HUES6 (cell line): ENCODE results near the gene POLR1G.

Experiments used
- H3K27ac ChIP-seq: 2 replicates; pipeline ENCODE4 v1.7.0; 2013; ENCODE audit warnings: low read depth, mild to moderate bottlenecking, low read length, inconsistent platforms
- H3K27me3 ChIP-seq: 2 replicates; pipeline ENCODE4 v1.6.1; 2013; ENCODE audit warnings: low read length; ENCODE audit not compliant: control insufficient read depth, insufficient read depth
- H3K36me3 ChIP-seq: 2 replicates; pipeline ENCODE4 v1.6.1; 2013; ENCODE audit warnings: low read length; ENCODE audit not compliant: control insufficient read depth, insufficient read depth
- H3K4me1 ChIP-seq: 2 replicates; pipeline ENCODE4 v1.6.1; 2013; ENCODE audit warnings: low read length; ENCODE audit not compliant: control insufficient read depth, insufficient read depth
- H3K4me3 ChIP-seq: 2 replicates; pipeline ENCODE4 v1.5.1; 2013; ENCODE audit warnings: low read depth, low read length
- H3K9ac ChIP-seq: one replicate; pipeline ENCODE4 v1.6.1; 2013; ENCODE audit warnings: mild to moderate bottlenecking, low read length
- H3K9me3 ChIP-seq: 2 replicates; pipeline ENCODE4 v1.6.1; 2013; ENCODE audit warnings: low read depth, low read length; ENCODE audit not compliant: control insufficient read depth, insufficient read depth

Gene POLR1G

DNA sequence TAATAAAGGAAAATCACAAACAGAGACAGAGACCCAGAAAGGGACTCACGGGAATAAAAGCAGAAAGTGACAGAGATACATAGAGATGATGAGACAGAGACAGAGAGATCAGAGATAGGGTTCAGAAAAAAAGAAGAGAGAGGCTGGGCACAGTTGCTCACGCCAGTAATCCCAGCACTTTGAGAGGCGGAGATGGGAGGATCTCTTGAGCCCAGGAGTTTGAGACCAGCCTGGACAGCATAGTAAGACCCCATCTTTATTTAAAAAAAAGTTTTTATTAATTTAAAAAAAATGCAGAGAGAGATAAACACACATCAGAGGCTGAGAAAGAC is 41.9 kb downstream of the POLR1G start:
- Histone ChIP-seq H3K9ac (no peak overlapping the region), H3K27me3 (peaks cover 16% of the 10 kb centered on the region), H3K4me3 (no peak overlapping the region), H3K4me1 (peaks cover 15% of the 10 kb centered on the region; the same call in 1 of the 2 replicates), H3K9me3 (no peaks in the 10 kb centered on the region), H3K36me3 (no peaks in the 10 kb centered on the region), H3K27ac (no peak overlapping the region)

DNA sequence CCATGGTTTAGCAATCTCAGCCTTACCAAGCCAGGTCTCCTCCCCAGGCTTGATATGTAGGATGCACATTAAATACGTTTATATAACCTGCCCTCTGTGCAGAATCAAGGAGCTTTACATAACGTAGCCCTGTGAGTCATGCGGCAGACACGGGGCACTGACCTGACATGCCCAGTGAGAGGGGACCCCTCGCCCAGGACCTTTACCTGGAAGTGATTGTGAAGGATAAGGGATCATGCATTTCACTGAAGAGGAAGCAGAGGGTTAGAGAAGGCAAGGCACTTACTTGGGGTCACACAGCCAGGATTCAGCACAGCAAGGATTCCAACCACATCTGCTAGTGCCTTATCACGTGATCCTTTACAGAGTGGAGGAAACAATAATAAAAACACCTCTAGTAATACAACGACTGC is 42.4 kb downstream of the POLR1G start:
- H3K36me3 ChIP-seq: no peaks in the 10 kb centered on the region
- H3K4me1 ChIP-seq: peaks cover 15% of the 10 kb centered on the region; the same call in 1 of the 2 replicates
- H3K9ac ChIP-seq: no peak overlapping the region
- no peak overlapping the region for H3K4me3 ChIP-seq
- H3K27me3 ChIP-seq: peaks cover 16% of the 10 kb centered on the region
- no peaks in the 10 kb centered on the region for H3K9me3 ChIP-seq
- H3K27ac ChIP-seq: no peak overlapping the region

- H3K9ac ChIP-seq: peak overlapping the region; percentile 66
- H3K27me3 ChIP-seq: peaks cover 16% of the 10 kb centered on the region
- peak overlapping the region; percentile 70 for H3K4me3 ChIP-seq
- peak overlapping the region; percentile 59; the same call in 1 of the 2 replicates for H3K27ac ChIP-seq
- no peaks in the 10 kb centered on the region for H3K9me3 ChIP-seq
- H3K4me1 ChIP-seq: peaks cover 9% of the 10 kb centered on the region; the same call in 1 of the 2 replicates
- no peaks in the 10 kb centered on the region for H3K36me3 ChIP-seq
Observed at GRCh38 chr19:45450012-45450333, 43.5 kb downstream of the POLR1G start.

DNA sequence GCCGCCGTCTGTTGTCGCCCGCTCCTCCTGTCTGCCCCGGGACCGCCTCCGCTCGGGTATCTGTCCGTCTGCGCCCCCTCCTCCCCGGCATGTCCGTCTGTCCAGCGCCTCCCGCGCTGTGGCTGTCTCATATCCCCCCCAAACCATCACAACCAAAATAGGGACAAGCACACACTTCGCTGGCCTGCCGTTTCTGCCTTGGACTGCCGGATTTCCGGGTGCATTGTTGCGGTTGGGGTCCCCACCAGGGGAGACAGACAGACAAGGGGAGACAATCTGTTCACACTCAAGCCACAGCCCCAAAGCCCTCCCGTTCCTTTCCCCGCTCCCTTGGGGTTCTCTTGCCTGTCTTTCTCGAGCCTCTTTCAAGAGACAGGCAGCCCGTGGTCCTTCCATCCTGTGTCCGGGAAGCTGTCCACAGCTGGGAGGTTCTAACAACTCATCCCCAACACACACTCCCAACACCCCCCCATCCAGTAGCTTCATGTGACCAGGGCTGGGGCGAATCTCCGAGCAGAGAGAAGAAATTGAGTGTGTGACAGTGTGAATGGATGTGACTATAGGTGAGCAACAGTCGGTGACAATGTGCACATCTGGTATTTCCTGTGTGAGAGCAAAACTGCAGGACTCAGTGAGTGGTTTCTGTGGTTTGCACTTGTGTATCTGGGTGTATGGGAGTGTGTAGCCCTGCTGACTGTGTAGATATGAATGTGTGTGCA is 44.8 kb downstream of the POLR1G start:
- Histone ChIP-seq H3K27ac (no peak overlapping the region; the same call in 1 of the 2 replicates), H3K36me3 (no peaks in the 10 kb centered on the region), H3K4me3 (peak overlapping the region; percentile 52), H3K27me3 (peaks cover 16% of the 10 kb centered on the region), H3K4me1 (peaks cover 19% of the 10 kb centered on the region; the same call in 1 of the 2 replicates), H3K9me3 (no peaks in the 10 kb centered on the region), H3K9ac (peak overlapping the region; percentile 58)

DNA sequence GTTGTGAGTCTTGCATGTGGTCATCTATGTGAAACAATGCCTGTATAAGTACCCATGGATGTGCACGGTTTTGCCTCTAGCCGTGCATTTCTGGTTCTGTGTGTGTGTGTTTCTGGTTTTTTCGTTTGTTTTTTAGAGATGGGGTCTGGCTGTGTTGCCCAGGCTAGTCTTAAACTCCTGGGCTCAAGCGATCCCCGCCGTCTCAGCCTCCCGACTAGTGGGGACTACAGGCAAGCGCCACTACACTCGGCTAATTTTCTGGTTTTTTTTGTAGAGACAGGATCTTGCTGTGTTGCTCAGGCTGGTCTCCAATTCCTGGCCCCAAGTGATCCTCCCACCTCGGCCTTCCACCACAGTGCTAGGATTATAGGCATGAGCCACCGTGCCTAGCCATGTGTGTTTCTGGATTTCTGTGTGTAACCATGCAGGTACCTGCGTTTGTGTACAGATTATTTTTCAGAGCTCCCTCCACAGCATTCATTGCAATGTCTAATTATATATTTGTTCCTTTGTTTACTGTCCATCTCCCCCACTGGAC is 45.5 kb downstream of the POLR1G start:
- Histone ChIP-seq H3K9me3 (no peaks in the 10 kb centered on the region), H3K4me1 (peaks cover 21% of the 10 kb centered on the region; the same call in 1 of the 2 replicates), H3K4me3 (0 out of 2 replicates have a peak overlapping the region, but pooled peaks have one; percentile 52), H3K27ac (no peak overlapping the region), H3K36me3 (no peaks in the 10 kb centered on the region), H3K9ac (no peak overlapping the region), H3K27me3 (peaks cover 16% of the 10 kb centered on the region)

GRCh38 chr19:45455707-45456499 is 49.5 kb downstream of the POLR1G start:
- H3K4me1 ChIP-seq: peaks cover 16% of the 10 kb centered on the region; the same call in 1 of the 2 replicates
- peak overlapping the region; percentile 94 for H3K27ac ChIP-seq
- peak overlapping the region; percentile 24 for H3K4me3 ChIP-seq
- H3K9ac ChIP-seq: peak overlapping the region; percentile 88
- no peaks in the 10 kb centered on the region for H3K9me3 ChIP-seq
- H3K27me3 ChIP-seq: peaks cover 8% of the 10 kb centered on the region
- H3K36me3 ChIP-seq: no peaks in the 10 kb centered on the region

GRCh38 chr19:45456500-45456815 is 50.0 kb downstream of the POLR1G start:
- peak overlapping the region; percentile 94; the same call in 1 of the 2 replicates for H3K27ac ChIP-seq
- H3K9ac ChIP-seq: peak overlapping the region; percentile 88
- H3K9me3 ChIP-seq: no peaks in the 10 kb centered on the region
- H3K4me1 ChIP-seq: peaks cover 12% of the 10 kb centered on the region; the same call in 1 of the 2 replicates
- H3K27me3 ChIP-seq: peaks cover 3% of the 10 kb centered on the region
- no peaks in the 10 kb centered on the region for H3K36me3 ChIP-seq
- no peak overlapping the region for H3K4me3 ChIP-seq

DNA sequence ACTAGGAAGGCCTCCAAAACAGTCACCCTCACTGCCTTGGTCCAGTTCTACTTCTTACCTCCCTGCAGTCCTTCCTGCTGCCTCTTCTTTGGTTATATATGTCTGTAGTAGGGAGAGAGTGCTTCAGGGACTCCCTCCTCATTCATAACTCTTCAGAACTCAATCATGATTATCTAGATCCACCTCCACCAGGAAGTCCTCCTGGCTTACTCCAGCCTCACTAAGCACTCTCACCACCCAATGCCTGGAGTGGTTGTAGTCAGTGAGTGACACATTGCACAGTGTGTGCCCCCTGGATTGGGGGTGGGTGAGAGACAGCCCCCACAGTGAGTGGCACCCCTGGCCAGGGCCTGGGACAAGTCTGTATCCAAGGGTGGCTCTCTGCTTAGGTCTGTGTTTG is 51.3 kb downstream of the POLR1G start:
- no peak overlapping the region for H3K4me3 ChIP-seq
- no peaks in the 10 kb centered on the region for H3K36me3 ChIP-seq
- no peak overlapping the region for H3K9ac ChIP-seq
- H3K27me3 ChIP-seq: no peaks in the 10 kb centered on the region
- peaks cover 12% of the 10 kb centered on the region; the same call in 1 of the 2 replicates for H3K4me1 ChIP-seq
- H3K27ac ChIP-seq: no peak overlapping the region
- no peaks in the 10 kb centered on the region for H3K9me3 ChIP-seq
